NCI-H82 (cell line): ENCODE measurements around the gene SLCO2B1.

Experiments used
- DNase-seq: peaks from one replicate; lab custom pipeline; 2025; lab: John Stamatoyannopoulos, UW

Gene SLCO2B1

GRCh38 chr11:75193711-75194110, 42.8 kb downstream of the SLCO2B1 start:
- no peak for DNase-seq

GRCh38 chr11:75194147-75194546, 43.2 kb downstream of the SLCO2B1 start:
- DNase-seq: no peak

- DNase-seq: no peak
Measured at GRCh38 chr11:75195167-75195962, 44.5 kb downstream of the SLCO2B1 start.

- DNase-seq: no peak
Measured at GRCh38 chr11:75196426-75196825, 45.5 kb downstream of the SLCO2B1 start.

- no peak for DNase-seq
Measured at GRCh38 chr11:75197512-75198277, 46.8 kb downstream of the SLCO2B1 start.

GRCh38 chr11:75198278-75198973, 47.5 kb downstream of the SLCO2B1 start:
- DNase-seq: no peak

DNA sequence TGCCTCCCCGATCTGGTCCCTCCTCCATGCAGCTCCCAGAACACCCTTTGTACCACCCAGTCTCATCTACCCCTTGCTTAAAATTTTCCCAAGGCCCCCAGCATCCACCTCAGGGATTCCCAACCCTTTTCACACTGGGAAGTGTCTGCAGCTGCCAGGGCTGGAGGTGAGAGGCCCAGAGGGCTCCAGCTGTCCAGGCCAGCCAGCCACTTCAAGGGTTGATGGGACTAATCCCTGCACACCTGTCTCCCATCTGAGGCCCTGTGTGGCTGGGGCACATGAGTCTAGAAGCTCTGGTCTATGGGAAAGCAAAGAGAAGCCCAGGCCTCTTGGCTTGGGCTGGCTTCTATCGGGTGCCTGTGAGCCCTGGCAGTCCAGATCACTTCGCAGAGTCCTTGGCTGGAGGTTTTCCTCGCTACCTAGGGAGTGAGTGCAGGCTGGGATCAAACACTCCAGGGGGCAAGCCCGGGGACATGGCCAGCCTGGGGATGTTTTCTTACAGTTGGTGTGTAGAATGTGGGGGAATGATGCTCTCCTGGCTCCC, 48.6 kb downstream of the SLCO2B1 start:
- peak; percentile 57 for DNase-seq

GRCh38 chr11:75200051-75200450, 49.1 kb downstream of the SLCO2B1 start:
- DNase-seq: no peak

GRCh38 chr11:75200531-75200930, 49.6 kb downstream of the SLCO2B1 start:
- no peak for DNase-seq

DNA sequence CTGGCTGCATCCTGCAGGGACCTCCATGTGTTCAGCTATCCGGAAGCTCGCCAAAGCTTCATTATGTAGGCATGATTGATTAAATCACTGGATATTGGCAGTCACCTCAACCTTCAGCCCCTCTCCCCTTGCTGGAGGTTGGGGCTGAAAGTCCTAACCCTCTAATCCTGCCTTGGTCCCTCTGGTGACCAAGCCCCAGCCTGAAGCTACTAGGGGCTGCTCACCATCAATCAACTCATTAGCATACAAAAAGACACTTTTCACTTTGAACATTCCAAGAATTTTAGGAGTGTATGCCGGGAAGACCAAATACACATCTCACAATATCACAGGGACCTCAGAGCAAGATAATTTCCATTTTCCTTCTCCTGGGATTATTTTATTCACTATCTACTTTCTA, 50.9 kb downstream of the SLCO2B1 start:
- DNase-seq: no peak

DNA sequence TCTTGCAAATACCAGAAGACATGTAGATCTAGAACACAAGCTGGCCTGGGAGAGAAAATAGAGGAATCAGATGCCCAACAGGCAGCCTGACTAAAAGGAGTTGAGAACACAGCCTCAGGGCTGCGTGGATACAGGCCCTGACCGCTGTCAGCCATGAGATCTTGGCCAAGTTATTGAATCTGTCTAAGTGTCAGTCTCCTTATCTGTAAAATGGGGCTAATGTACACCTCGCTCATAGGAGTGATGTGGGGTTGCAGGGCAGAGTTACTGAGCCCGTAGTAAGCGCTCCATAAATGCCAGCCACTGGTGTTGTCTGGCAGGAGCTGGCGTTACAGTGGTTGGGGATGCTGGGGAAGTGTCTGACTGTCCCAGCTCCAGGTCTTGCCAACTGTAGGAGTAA, 51.3 kb downstream of the SLCO2B1 start:
- no peak for DNase-seq

DNA sequence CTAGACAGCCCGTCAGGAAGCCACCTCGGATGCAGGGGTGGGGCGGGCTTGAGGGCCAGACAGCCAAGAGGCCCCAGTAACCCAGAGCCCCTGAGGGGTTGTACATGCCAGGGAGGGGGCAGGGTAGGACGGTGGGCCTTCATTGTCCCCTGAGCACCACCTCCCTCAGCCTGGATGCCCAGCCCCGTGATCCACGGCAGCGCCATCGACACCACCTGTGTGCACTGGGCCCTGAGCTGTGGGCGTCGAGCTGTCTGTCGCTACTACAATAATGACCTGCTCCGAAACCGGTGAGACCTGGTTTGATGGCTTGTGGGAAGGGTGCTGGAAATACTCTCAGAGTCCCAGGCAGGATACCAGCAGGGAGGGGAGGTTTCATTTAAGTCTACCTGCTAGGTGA, 52.2 kb downstream of the SLCO2B1 start:
- no peak for DNase-seq

- DNase-seq: no peak
Measured at GRCh38 chr11:75203641-75204011, 52.7 kb downstream of the SLCO2B1 start.

- no peak for DNase-seq
Measured at GRCh38 chr11:75204012-75204674, 53.2 kb downstream of the SLCO2B1 start.

GRCh38 chr11:75204685-75205563, 54.0 kb downstream of the SLCO2B1 start:
- DNase-seq: peak; percentile 89

- no peak for DNase-seq
Measured at GRCh38 chr11:75205564-75206020, 54.7 kb downstream of the SLCO2B1 start.

DNA sequence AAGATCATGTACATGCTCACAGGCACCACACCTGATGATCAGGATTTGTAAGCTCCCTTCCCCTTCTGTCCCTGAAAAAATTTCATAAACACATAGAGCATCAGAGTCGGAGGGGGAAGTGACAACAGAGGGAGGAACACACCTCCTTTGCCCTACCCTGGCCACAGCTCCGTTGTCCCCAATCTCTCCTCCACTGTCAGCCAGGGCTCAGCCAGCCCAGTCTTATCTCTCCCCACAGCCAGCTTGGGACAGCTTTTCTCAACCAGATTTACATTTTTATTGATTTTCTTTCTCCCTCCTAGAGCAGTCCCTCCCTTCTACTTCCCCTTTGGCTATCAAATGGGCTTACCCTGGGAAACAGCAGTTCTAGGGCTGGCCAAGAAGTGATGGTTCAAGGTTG, 57.5 kb downstream of the SLCO2B1 start:
- no peak for DNase-seq

DNA sequence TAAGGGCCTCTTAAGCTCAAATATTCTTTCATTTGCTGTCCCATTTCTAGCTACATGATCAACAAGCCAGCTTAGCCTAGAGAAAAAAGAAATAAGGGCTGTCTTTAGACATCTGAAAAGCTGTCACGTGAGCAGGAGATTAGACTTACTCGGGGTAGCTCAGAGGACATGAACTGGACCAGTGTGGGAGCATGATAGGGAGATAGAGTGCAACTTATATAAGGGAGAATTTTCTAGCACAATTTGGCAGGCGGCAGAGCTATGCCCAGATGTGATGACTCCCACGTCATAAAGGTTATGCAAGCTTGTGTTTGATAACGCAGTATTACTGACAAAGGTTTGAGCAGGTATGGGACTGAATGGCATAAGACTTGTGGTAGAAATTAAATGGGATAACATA, 61.5 kb downstream of the SLCO2B1 start:
- DNase-seq: no peak

- DNase-seq: peak; percentile 68
Measured at GRCh38 chr11:75214411-75214821, 63.5 kb downstream of the SLCO2B1 start.

- DNase-seq: no peak
Measured at GRCh38 chr11:75214843-75215242, 63.9 kb downstream of the SLCO2B1 start.

GRCh38 chr11:75219869-75220268, 69.0 kb downstream of the SLCO2B1 start:
- DNase-seq: no peak
